ENCODE data around the gene DNM2.

GRCh38 chr19:10756371-10756770, 38.5 kb downstream of the DNM2 start:
- TF ChIP-seq CTCF (IDR thresholded peaks at IDR 0.05; ENCODE audit: low read depth, low read length, poor library complexity, severe bottlenecking) (no peak), EZH2phosphoT487 (IDR thresholded peaks at IDR 0.05; ENCODE audit: borderline replicate concordance, low read length) (no peak)
